Uterus (tissue), 2 donors: ENCODE data around the gene GNG12.

Experiments used
- CTCF ChIP-seq, 4 experiments: fragments of 200-600 bp in 2 of 4; fragments of 450-650 bp in 2 of 4; sonication (generic) in 2 of 4; IDR thresholded peaks; one replicate each; pipeline ENCODE4 v1.5.1; 2016 to 2019; ENCODE audit warnings: antibody characterized with exemption in 4 of 4, mild to moderate bottlenecking in 2 of 4, moderate library complexity in 1 of 4
- POLR2A ChIP-seq, 2 donors: fragments of 450-650 bp; IDR thresholded peaks; one replicate each; pipeline ENCODE4 v1.6.1; 2016; ENCODE audit warnings: antibody characterized with exemption in 2 of 2, mild to moderate bottlenecking in 1 of 2, moderate library complexity in 1 of 2

- TF ChIP-seq CTCF (IDR thresholded peaks at IDR 0.05): no peak
- no peak for TF ChIP-seq POLR2A (IDR thresholded peaks at IDR 0.05)
Observed at GRCh38 chr1:67685558-67686266, 147.6 kb downstream of the GNG12 start.
